Cardiac muscle cell (in vitro differentiated cells and primary cell): ENCODE measurements around the gene PPTC7. TPM values are rescaled to one million over a fixed set of nuclear protein-coding genes. Genes with fewer than 3 reads are reported as not detected.

Experiments used
- DNase-seq, 2 donors: peaks; one replicate each; pipeline versions ENCODE4 v3.0.0 to v3.0.0-alpha.2; 2010 to 2017; ENCODE audit warnings: low read depth in 1 of 2, low spot score in 1 of 2
- H3K27ac ChIP-seq: fragments of 200-600 bp; sonication (generic); 2 replicates; pipeline ENCODE4 v1.5.1; 2016
- H3K27me3 ChIP-seq: fragments of 200-600 bp; sonication (generic); 2 replicates; pipeline ENCODE4 v1.6.0; 2016; ENCODE audit warnings: control low read depth
- H3K36me3 ChIP-seq: fragments of 200-600 bp; sonication (generic); 2 replicates; pipeline ENCODE4 v1.5.1; 2016; ENCODE audit warnings: control low read depth
- H3K4me1 ChIP-seq: fragments of 200-600 bp; sonication (generic); 2 replicates; pipeline ENCODE4 v1.8.1; 2017; ENCODE audit warnings: low read depth, mild to moderate bottlenecking, mixed run types
- H3K4me3 ChIP-seq: fragments of 200-600 bp; sonication (generic); 2 replicates; pipeline ENCODE4 v1.5.1; 2016; ENCODE audit warnings: mild to moderate bottlenecking
- H3K9me3 ChIP-seq: fragments of 200-600 bp; sonication (generic); 2 replicates; pipeline ENCODE4 v1.5.1; 2017; ENCODE audit warnings: low read depth, mild to moderate bottlenecking, control low read depth
- CTCF ChIP-seq: IDR thresholded peaks from 2 replicates; pipeline ENCODE4 v1.5.1; 2012; ENCODE audit warnings: low read depth, mild to moderate bottlenecking, low read length
- polyA plus RNA-seq: library from polyadenylated mRNA; unstranded; fragments of >200 nt; fragmentation: Nextera tagmentation; extraction: Ambion mirVana; gene quantifications from 2 replicates; pipeline ENCODE4 v1.2.1, GENCODE V29; 2016
- total RNA-seq: library from RNA; depleted of rRNA; stranded (reverse); fragments of >200 nt; gene quantifications from 2 replicates; pipeline ENCODE4 v1.2.3, GENCODE V29; 2016

Gene PPTC7, protein sequence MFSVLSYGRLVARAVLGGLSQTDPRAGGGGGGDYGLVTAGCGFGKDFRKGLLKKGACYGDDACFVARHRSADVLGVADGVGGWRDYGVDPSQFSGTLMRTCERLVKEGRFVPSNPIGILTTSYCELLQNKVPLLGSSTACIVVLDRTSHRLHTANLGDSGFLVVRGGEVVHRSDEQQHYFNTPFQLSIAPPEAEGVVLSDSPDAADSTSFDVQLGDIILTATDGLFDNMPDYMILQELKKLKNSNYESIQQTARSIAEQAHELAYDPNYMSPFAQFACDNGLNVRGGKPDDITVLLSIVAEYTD
- total RNA-seq, result 15.3 and 21.7 TPM in 2 replicates
- polyA plus RNA-seq, result 16.3 and 24.8 TPM in 2 replicates

DNA sequence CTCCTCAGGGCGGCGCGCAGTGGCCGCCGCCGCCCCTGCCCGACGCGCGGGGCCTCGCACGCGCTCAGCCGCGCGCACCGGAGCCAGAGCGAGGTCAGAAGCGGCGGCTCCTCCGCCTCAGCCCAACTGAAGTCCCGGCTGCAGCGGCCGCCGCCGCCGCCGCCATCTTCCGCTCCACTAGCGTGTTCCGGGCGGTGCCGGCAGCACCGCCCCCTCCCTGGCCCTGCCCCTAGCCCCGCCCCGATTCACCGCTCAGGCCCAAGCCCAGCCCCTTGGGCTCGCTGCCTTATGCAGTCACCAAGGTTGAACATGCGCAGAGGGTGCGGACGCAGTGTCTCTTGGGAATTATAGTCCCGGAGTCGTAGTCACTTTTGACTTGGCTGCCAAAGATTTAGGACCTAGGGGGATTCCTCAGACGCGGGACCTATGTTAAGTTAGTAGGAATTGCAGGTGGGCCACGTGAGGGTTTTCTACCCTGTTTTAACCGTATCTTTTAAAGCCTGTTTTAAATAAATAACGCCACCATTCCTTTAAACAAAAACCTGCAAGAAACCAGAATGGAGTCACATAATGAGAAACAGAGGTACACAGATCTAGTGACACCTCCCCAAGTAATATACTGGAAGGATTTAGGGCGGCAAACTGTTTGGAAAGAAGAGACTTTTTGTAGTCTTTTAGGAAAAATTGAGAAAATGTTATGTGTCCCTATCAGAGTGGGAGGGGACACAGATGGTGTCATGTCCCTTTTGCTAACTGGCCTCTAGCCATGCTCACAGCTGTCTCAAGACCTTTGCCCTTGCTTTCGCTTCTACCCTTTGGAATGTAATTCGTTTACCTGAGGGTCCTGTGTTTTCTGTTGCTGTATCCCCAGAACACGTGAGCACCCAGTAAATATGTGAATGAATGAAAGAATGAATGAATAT, at the start of gene PPTC7:
Gene PPTC7 (minus strand): TSS at position 182 of the 923 bp plus-strand sequence. CDS start 287 bp downstream, outside the sequence.
- Histone ChIP-seq H3K27ac (peak within 1 kb of the TSS; percentile 94), H3K27me3 (no peaks in the 10 kb centered on the region), H3K4me3 (peak within 1 kb of the TSS; percentile 95), H3K9me3 (no peaks in the 10 kb centered on the region), H3K4me1 (peaks cover 34% of the 10 kb centered on the region), H3K36me3 (no peaks in the 10 kb centered on the region)
- peak; percentile 98 for DNase-seq
- no peak for TF ChIP-seq CTCF

DNA sequence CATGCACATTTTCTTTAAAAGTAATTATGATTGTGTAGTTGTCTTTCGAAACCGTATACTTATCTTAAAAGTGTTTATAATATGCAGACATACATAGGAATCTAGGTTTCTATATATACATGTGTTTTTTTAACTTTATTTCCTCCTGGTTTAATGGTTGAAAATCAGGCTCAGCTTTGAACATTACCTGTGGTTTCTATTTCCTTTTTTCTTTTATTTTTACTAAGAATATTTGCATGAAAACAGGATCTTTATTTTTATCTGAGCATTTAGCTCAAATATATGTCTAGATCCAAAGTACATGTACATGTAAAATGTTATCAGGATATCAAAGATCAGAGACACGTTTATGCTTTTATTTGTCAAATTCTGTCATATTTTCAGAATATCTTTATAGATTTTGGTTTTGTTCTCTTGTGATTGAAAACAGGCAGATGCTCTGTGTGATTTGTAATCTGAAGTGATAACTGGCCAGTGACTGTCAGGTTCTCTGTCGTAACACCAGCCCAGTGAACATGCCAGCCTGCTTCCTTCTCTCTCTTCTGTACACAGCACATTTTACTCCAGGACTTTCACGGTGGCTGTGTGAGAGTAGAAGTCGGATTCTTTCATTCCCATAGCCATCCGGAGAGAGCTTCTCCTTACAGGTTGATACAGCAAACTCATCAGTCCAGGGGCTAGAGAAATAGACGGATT, 44.5 kb upstream of the PPTC7 start:
- H3K36me3 ChIP-seq, result peaks cover 8% of the 10 kb centered on the region
- H3K27ac ChIP-seq, result no peak overlapping the region
- H3K4me3 ChIP-seq, result no peak overlapping the region
- H3K4me1 ChIP-seq, result no peaks in the 10 kb centered on the region
- no peaks in the 10 kb centered on the region for H3K27me3 ChIP-seq
- H3K9me3 ChIP-seq, result no peaks in the 10 kb centered on the region
- TF ChIP-seq CTCF, result no peak
- DNase-seq, result no peak

DNA sequence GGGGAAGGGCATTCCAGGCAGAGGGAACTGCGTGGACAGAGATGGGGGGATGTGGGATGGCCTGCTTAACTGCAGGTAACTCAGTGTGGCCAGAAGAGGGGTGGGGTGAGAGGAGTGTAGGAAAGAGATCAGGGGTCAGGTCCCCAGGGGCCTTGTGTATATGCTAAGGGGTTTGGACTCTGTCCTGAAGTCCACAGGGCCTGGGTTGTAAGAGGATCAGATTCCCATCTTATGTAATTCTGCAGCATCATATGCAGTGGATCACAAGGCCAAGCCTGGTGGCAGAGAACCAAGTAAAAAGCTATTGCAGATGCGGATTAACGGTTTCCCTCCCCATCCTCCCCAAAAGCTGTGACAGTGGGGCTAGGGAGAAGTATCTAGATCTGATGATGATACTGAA, 39.5 kb upstream of the PPTC7 start:
- DNase-seq, result no peak
- Histone ChIP-seq H3K4me1 (no peaks in the 10 kb centered on the region), H3K27ac (no peak overlapping the region), H3K4me3 (no peak overlapping the region), H3K9me3 (no peaks in the 10 kb centered on the region), H3K36me3 (peaks cover 8% of the 10 kb centered on the region), H3K27me3 (no peaks in the 10 kb centered on the region)
- TF ChIP-seq CTCF, result no peak

DNA sequence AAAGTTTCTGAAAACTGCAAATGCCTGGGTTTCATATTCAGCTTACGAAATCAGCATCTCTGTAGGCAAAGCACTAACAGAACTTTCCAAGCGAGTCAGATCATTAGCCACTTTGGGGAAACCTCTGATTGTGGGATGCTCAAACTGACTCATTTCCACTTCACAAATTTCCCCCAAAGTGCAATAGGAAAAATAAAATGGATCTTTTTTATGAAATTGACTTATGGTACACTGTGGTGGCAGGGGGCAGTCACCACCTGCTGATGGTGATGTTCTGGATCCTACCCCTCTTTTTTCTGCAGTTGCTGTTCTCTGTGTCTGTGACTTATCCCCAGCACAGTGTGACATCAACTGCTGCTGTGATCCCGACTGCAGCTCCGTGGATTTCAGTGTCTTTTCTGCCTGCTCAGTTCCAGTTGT, 36.4 kb upstream of the PPTC7 start:
- no peak overlapping the region for H3K27ac ChIP-seq
- no peaks in the 10 kb centered on the region for H3K9me3 ChIP-seq
- TF ChIP-seq CTCF, result no peak
- H3K36me3 ChIP-seq, result no peaks in the 10 kb centered on the region
- no peak for DNase-seq
- no peak overlapping the region for H3K4me3 ChIP-seq
- H3K27me3 ChIP-seq, result no peaks in the 10 kb centered on the region
- H3K4me1 ChIP-seq, result peaks cover 3% of the 10 kb centered on the region

GRCh38 chr12:110616471-110617115, 33.5 kb upstream of the PPTC7 start:
- no peak for TF ChIP-seq CTCF
- Histone ChIP-seq H3K9me3 (no peaks in the 10 kb centered on the region), H3K27me3 (no peaks in the 10 kb centered on the region), H3K36me3 (no peaks in the 10 kb centered on the region), H3K4me1 (peaks cover 3% of the 10 kb centered on the region), H3K4me3 (no peak overlapping the region), H3K27ac (no peak overlapping the region)
- DNase-seq, result no peak
